HEK293 (cell line): Measurements from ENCODE around the gene AMER2.

ENCODE experiments used
- CTCF ChIA-PET: fragments of 350-600 bp; formaldehyde crosslinking; extraction: SDS; loops from one replicate; lab custom pipeline; 2021; ENCODE audit warnings: antibody characterized with exemption; lab: Yijun Ruan, JAX
- POLR2A ChIA-PET: fragments of 300-600 bp; formaldehyde crosslinking; extraction: SDS; loops from one replicate; lab custom pipeline; 2020; ENCODE audit warnings: antibody characterized with exemption, inconsistent platforms; lab: Yijun Ruan, JAX
- H3K27ac ChIP-seq: fragments of 200-500 bp; sonication (Bioruptor generic); 2 replicates; pipeline ENCODE4 v1.5.1; 2014; ENCODE audit warnings: low read depth, low read length, control low read depth, inconsistent platforms; ENCODE audit errors: extremely low read depth
- H3K36me3 ChIP-seq, 2 experiments: fragments of 200-500 bp in 1 of 2; sonication (Bioruptor generic) in 1 of 2; 1 replicate in 1 of 2; 2 replicates in 1 of 2; pipeline ENCODE4 v1.5.1; 2014 to 2017; ENCODE audit warnings: inconsistent platforms in 2 of 2, low read length in 2 of 2; ENCODE audit not compliant: control insufficient read depth in 2 of 2, insufficient read depth in 1 of 2
- H3K4me1 ChIP-seq: fragments of 200-500 bp; sonication (Bioruptor generic); 2 replicates; pipeline ENCODE4 v1.5.1; 2014; ENCODE audit warnings: mild to moderate bottlenecking, low read length, inconsistent platforms; ENCODE audit not compliant: control insufficient read depth, insufficient read depth
- H3K4me3 ChIP-seq: 2 replicates; pipeline ENCODE4 v1.5.1; 2011; ENCODE audit warnings: low read depth, mild to moderate bottlenecking, control low read depth, low read length, moderate library complexity
- H3K9me3 ChIP-seq: fragments of 200-500 bp; sonication (Bioruptor generic); 2 replicates; pipeline ENCODE4 v1.5.1; 2014; ENCODE audit warnings: low read depth, low read length, inconsistent platforms; ENCODE audit not compliant: control insufficient read depth, insufficient read depth
- HOXD13 ChIP-seq: sonication (generic); formaldehyde crosslinking; IDR thresholded peaks from 2 replicates; pipeline ENCODE4 v1.8.0; 2022; ENCODE audit warnings: missing genetic modification reagents, borderline replicate concordance
- KLF8 ChIP-seq: fragments of 450-650 bp; formaldehyde crosslinking; IDR thresholded peaks from 2 replicates; pipeline ENCODE4 v1.5.1; 2016; ENCODE audit warnings: missing biosample characterization, missing genetic modification characterization
- MEIS1 ChIP-seq: sonication (generic); formaldehyde crosslinking; IDR thresholded peaks from 2 replicates; pipeline ENCODE4 v1.8.1; 2022; ENCODE audit warnings: missing genetic modification reagents, mild to moderate bottlenecking, borderline replicate concordance
- SALL2 ChIP-seq: fragments of 450-650 bp; formaldehyde crosslinking; IDR thresholded peaks from 2 replicates; pipeline ENCODE4 v1.5.0; 2017; ENCODE audit warnings: missing biosample characterization, mild to moderate bottlenecking, missing genetic modification characterization, borderline replicate concordance
- TCF7L2 ChIP-seq: IDR thresholded peaks from 2 replicates; pipeline ENCODE4 v1.6.1; 2011; ENCODE audit warnings: low read depth, mild to moderate bottlenecking, inconsistent platforms, low read length, moderate library complexity, borderline replicate concordance
- ZFP69B ChIP-seq: fragments of 450-650 bp; formaldehyde crosslinking; IDR thresholded peaks from 2 replicates; pipeline ENCODE4 v1.5.1; 2016; ENCODE audit warnings: missing biosample characterization, missing genetic modification characterization
- ZNF169 ChIP-seq: fragments of 450-650 bp; formaldehyde crosslinking; IDR thresholded peaks from 2 replicates; pipeline ENCODE4 v1.5.1; 2016; ENCODE audit warnings: missing biosample characterization, missing genetic modification characterization
- ZNF175 ChIP-seq: fragments of 450-650 bp; formaldehyde crosslinking; IDR thresholded peaks from 2 replicates; pipeline ENCODE4 v1.5.1; 2016; ENCODE audit warnings: missing biosample characterization, missing genetic modification characterization
- ZNF214 ChIP-seq: fragments of 450-650 bp; formaldehyde crosslinking; IDR thresholded peaks from 2 replicates; pipeline ENCODE4 v1.5.1; 2017; ENCODE audit warnings: missing biosample characterization, mild to moderate bottlenecking, missing genetic modification characterization, borderline replicate concordance
- ZNF223 ChIP-seq: fragments of 450-650 bp; formaldehyde crosslinking; IDR thresholded peaks from 2 replicates; pipeline ENCODE4 v1.5.1; 2016; ENCODE audit warnings: missing biosample characterization, missing genetic modification characterization
- ZNF302 ChIP-seq: fragments of 450-650 bp; formaldehyde crosslinking; IDR thresholded peaks from 2 replicates; pipeline ENCODE4 v1.5.1; 2016; ENCODE audit warnings: missing biosample characterization, missing genetic modification characterization, low read depth
- ZNF404 ChIP-seq: fragments of 450-650 bp; formaldehyde crosslinking; IDR thresholded peaks from 2 replicates; pipeline ENCODE4 v1.5.1; 2017; ENCODE audit warnings: missing biosample characterization, missing genetic modification characterization
- ZNF433 ChIP-seq: fragments of 450-650 bp; formaldehyde crosslinking; IDR thresholded peaks from 2 replicates; pipeline ENCODE4 v1.5.1; 2016; ENCODE audit warnings: missing biosample characterization, missing genetic modification characterization, low read depth
- ZNF585B ChIP-seq: fragments of 450-650 bp; formaldehyde crosslinking; IDR thresholded peaks from 2 replicates; pipeline ENCODE4 v1.5.1; 2016; ENCODE audit warnings: missing biosample characterization, missing genetic modification characterization
- ZNF664 ChIP-seq: fragments of 450-650 bp; formaldehyde crosslinking; IDR thresholded peaks from 2 replicates; pipeline ENCODE4 v1.5.1; 2016; ENCODE audit warnings: missing biosample characterization, missing genetic modification characterization
- ZNF701 ChIP-seq: fragments of 450-650 bp; formaldehyde crosslinking; IDR thresholded peaks from 2 replicates; pipeline ENCODE4 v1.5.1; 2016; ENCODE audit warnings: missing biosample characterization, missing genetic modification characterization
- TF ChIP-seq, protein P1 (sequence below): fragments of 450-650 bp; formaldehyde crosslinking; IDR thresholded peaks from 2 replicates; pipeline ENCODE4 v1.5.1; 2016; ENCODE audit warnings: missing biosample characterization, missing genetic modification characterization
- TF ChIP-seq, protein P2 (sequence below): fragments of 450-650 bp; formaldehyde crosslinking; optimal IDR thresholded peaks from 2 replicates; pipeline ENCODE3; 2016; ENCODE audit warnings: missing biosample characterization, mild to moderate bottlenecking, missing genetic modification characterization
- TF ChIP-seq, protein P3 (sequence below): fragments of 450-650 bp; formaldehyde crosslinking; IDR thresholded peaks from 2 replicates; pipeline ENCODE4 v1.5.1; 2017; ENCODE audit warnings: missing biosample characterization, missing genetic modification characterization
- TF ChIP-seq, protein P4 (sequence below): fragments of 450-650 bp; formaldehyde crosslinking; IDR thresholded peaks from 2 replicates; pipeline ENCODE4 v1.5.1; 2017; ENCODE audit warnings: missing biosample characterization, missing genetic modification characterization
- TF ChIP-seq, protein P5 (sequence below): fragments of 450-650 bp; formaldehyde crosslinking; IDR thresholded peaks from 2 replicates; pipeline ENCODE4; 2016; ENCODE audit warnings: missing biosample characterization, missing genetic modification characterization
- TF ChIP-seq, protein P6 (sequence below): fragments of 450-650 bp; formaldehyde crosslinking; IDR thresholded peaks from 2 replicates; pipeline ENCODE4 v1.5.1; 2016; ENCODE audit warnings: missing biosample characterization, missing genetic modification characterization

The AMER2 gene

DNA sequence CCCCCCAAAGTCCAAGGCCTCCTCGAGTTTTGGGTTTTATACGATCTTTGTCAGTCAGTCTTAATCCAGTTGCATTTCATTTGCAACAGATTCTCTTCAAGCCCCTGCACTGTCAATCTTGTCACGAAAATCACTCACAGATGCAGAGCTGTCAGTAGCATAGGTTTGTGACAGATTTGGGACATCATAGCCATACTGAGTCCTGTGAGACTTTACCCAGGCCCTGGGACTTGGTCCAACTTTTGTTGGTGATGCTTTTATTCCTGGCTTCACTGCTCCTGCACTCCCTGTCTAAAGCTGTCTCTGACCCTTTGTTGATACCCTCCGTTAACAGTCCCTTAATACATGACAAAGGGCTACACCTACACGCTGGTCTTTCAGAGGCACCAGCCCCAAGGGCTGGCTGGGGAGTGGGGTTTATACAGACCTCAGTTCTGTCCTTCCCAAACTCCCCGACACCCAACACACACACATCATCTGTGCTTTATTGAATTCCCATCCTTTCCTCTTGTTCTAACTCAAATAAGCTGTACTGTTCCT lies 40.1 kb downstream of the AMER2 start:
- ChIA-PET CTCF (interaction anchor here (0.6 to 0.7 kb wide), 3 partner anchors 28 to 155 kb away, joined by 3 to 5 read pairs (median 3); no protein-coding TSS in a partner anchor), POLR2A (no interaction called here)
- H3K27ac ChIP-seq = no peak overlapping the region

DNA sequence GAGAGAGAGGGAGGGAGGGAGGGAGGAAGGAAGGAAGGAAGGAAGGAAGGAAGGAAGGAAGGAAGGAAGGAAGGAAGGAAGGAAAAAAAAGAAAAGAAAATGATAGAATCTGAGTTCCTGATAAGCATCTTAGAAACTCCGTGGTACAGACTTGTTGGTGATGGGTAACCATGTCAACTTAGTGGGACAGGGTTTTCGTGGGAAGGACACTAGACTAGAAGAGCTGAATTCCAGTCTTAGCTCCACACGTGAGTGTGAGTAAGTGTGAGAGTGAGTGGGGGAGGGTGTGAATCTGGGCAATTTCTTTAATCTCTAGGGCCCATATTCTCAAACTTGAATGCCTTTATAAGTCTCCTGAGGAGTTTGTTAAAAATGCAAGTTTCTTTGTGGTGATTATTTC lies 41.1 kb downstream of the AMER2 start:
- no peak for TF ChIP-seq ZNF404 (tag by site-specific recombination)
- TF ChIP-seq, protein P1, sequence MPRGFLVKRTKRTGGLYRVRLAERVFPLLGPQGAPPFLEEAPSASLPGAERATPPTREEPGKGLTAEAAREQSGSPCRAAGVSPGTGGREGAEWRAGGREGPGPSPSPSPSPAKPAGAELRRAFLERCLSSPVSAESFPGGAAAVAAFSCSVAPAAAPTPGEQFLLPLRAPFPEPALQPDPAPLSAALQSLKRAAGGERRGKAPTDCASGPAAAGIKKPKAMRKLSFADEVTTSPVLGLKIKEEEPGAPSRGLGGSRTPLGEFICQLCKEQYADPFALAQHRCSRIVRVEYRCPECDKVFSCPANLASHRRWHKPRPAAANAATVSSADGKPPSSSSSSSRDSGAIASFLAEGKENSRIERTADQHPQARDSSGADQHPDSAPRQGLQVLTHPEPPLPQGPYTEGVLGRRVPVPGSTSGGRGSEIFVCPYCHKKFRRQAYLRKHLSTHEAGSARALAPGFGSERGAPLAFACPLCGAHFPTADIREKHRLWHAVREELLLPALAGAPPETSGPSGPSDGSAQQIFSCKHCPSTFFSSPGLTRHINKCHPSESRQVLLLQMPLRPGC (tag by site-specific recombination) = no peak
- no peak for TF ChIP-seq ZNF175
- no peak for TF ChIP-seq ZNF664 (tag by site-specific recombination)
- no peak for TF ChIP-seq SALL2
- no peak for TF ChIP-seq MEIS1 (CRISPR knock-in tag)
- TF ChIP-seq ZNF433 (tag by site-specific recombination) = no peak
- TF ChIP-seq, protein P2, sequence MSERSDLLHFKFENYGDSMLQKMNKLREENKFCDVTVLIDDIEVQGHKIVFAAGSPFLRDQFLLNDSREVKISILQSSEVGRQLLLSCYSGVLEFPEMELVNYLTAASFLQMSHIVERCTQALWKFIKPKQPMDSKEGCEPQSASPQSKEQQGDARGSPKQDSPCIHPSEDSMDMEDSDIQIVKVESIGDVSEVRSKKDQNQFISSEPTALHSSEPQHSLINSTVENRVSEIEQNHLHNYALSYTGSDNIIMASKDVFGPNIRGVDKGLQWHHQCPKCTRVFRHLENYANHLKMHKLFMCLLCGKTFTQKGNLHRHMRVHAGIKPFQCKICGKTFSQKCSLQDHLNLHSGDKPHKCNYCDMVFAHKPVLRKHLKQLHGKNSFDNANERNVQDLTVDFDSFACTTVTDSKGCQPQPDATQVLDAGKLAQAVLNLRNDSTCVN = no peak
- TF ChIP-seq TCF7L2 = no peak
- Histone ChIP-seq H3K4me1 (no peaks in the 10 kb centered on the region), H3K9me3 (no peaks in the 10 kb centered on the region), H3K36me3 (no peaks in the 10 kb centered on the region), H3K4me3 (no peak overlapping the region), H3K27ac (no peak overlapping the region)
- ChIA-PET CTCF (no interaction called here), POLR2A (no interaction called here)

More for the DNA sequence above, 40.1 kb downstream of the AMER2 start:
- Histone ChIP-seq H3K4me3 (no peak overlapping the region), H3K9me3 (no peaks in the 10 kb centered on the region), H3K36me3 (no peaks in the 10 kb centered on the region), H3K4me1 (no peaks in the 10 kb centered on the region)
- no peak for TF ChIP-seq ZNF302 (tag by site-specific recombination)

DNA sequence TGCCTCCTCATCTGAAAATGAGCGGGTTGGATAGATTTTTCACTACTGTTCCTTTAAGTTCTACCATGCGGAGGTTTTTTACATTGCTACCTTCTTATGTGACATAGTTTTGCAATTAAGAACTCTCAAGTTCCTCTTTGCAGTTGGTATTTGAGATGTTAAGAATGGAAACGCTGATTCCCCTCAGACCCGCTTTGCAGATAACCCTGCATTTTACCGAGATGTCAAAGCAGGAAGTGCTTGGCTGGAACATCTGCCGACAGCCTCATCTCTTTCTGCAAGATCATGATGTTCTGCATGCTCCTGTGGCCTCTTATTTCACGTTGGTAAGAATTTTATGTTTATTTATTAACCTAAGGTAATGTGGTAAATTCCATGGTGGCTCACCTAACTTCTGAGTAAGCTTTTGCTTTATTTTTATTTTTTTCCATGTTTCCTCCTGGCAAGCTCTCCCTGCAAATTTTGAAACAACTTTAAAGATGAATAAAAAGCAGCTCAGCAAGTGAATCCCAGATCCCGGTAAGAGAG lies 53.6 kb downstream of the AMER2 start:
- Histone ChIP-seq H3K36me3 (no peaks in the 10 kb centered on the region), H3K9me3 (no peaks in the 10 kb centered on the region), H3K4me1 (no peaks in the 10 kb centered on the region), H3K4me3 (no peak overlapping the region), H3K27ac (no peak overlapping the region)
- ChIA-PET CTCF (no interaction called here), POLR2A (no interaction called here)
- TF ChIP-seq, protein P3, sequence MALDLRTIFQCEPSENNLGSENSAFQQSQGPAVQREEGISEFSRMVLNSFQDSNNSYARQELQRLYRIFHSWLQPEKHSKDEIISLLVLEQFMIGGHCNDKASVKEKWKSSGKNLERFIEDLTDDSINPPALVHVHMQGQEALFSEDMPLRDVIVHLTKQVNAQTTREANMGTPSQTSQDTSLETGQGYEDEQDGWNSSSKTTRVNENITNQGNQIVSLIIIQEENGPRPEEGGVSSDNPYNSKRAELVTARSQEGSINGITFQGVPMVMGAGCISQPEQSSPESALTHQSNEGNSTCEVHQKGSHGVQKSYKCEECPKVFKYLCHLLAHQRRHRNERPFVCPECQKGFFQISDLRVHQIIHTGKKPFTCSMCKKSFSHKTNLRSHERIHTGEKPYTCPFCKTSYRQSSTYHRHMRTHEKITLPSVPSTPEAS (tag by site-specific recombination) = no peak
- TF ChIP-seq, protein P4, sequence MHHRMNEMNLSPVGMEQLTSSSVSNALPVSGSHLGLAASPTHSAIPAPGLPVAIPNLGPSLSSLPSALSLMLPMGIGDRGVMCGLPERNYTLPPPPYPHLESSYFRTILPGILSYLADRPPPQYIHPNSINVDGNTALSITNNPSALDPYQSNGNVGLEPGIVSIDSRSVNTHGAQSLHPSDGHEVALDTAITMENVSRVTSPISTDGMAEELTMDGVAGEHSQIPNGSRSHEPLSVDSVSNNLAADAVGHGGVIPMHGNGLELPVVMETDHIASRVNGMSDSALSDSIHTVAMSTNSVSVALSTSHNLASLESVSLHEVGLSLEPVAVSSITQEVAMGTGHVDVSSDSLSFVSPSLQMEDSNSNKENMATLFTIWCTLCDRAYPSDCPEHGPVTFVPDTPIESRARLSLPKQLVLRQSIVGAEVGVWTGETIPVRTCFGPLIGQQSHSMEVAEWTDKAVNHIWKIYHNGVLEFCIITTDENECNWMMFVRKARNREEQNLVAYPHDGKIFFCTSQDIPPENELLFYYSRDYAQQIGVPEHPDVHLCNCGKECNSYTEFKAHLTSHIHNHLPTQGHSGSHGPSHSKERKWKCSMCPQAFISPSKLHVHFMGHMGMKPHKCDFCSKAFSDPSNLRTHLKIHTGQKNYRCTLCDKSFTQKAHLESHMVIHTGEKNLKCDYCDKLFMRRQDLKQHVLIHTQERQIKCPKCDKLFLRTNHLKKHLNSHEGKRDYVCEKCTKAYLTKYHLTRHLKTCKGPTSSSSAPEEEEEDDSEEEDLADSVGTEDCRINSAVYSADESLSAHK (tag by site-specific recombination) = no peak
- TF ChIP-seq HOXD13 (CRISPR knock-in tag) = no peak
- no peak for TF ChIP-seq KLF8
- TF ChIP-seq ZNF585B (tag by site-specific recombination) = no peak
- no peak for TF ChIP-seq ZNF214 (tag by site-specific recombination)
- TF ChIP-seq ZNF701 (tag by site-specific recombination) = no peak
- TF ChIP-seq, protein P5, sequence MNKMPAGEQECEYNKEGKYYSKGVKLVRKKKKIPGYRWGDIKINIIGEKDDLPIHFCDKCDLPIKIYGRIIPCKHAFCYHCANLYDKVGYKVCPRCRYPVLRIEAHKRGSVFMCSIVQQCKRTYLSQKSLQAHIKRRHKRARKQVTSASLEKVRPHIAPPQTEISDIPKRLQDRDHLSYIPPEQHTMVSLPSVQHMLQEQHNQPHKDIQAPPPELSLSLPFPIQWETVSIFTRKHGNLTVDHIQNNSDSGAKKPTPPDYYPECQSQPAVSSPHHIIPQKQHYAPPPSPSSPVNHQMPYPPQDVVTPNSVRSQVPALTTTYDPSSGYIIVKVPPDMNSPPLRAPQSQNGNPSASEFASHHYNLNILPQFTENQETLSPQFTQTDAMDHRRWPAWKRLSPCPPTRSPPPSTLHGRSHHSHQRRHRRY (tag by site-specific recombination) = no peak
- TF ChIP-seq, protein P6, sequence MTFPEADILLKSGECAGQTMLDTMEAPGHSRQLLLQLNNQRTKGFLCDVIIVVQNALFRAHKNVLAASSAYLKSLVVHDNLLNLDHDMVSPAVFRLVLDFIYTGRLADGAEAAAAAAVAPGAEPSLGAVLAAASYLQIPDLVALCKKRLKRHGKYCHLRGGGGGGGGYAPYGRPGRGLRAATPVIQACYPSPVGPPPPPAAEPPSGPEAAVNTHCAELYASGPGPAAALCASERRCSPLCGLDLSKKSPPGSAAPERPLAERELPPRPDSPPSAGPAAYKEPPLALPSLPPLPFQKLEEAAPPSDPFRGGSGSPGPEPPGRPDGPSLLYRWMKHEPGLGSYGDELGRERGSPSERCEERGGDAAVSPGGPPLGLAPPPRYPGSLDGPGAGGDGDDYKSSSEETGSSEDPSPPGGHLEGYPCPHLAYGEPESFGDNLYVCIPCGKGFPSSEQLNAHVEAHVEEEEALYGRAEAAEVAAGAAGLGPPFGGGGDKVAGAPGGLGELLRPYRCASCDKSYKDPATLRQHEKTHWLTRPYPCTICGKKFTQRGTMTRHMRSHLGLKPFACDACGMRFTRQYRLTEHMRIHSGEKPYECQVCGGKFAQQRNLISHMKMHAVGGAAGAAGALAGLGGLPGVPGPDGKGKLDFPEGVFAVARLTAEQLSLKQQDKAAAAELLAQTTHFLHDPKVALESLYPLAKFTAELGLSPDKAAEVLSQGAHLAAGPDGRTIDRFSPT (tag by site-specific recombination) = no peak
- no peak for TF ChIP-seq ZFP69B (tag by site-specific recombination)
- no peak for TF ChIP-seq ZNF169
- no peak for TF ChIP-seq ZNF223 (tag by site-specific recombination)
